Liver (tissue), 3 donors: Measurements from ENCODE around the gene OR52N5.

Experiments used
- ATF3 ChIP-seq: IDR thresholded peaks from 2 replicates; pipeline ENCODE4 v1.6.1; 2016; ENCODE audit warnings: antibody characterized with exemption
- CTCF ChIP-seq: fragments of 150-350 bp; IDR thresholded peaks from 2 replicates; pipeline ENCODE4 v1.5.1; 2017; ENCODE audit warnings: improper control_type of control experiment, low read depth, low read length; ENCODE audit not compliant: missing input control
- FOXA1 ChIP-seq: IDR thresholded peaks from 2 replicates; pipeline ENCODE4 v1.6.1; 2016; ENCODE audit warnings: antibody characterized with exemption
- GABPA ChIP-seq, 2 donors: IDR thresholded peaks in 1 of 2; conservative IDR thresholded peaks in 1 of 2; 2 replicates each; pipeline ENCODE4 v1.6.1; 2016; ENCODE audit warnings: antibody characterized with exemption in 2 of 2, mild to moderate bottlenecking in 1 of 2, moderate library complexity in 1 of 2
- MAX ChIP-seq: IDR thresholded peaks from 2 replicates; pipeline ENCODE4 v1.6.1; 2016; ENCODE audit warnings: antibody characterized with exemption
- NR2F2 ChIP-seq: IDR thresholded peaks from 2 replicates; pipeline ENCODE4 v1.6.1; 2016; ENCODE audit warnings: antibody characterized with exemption
- RAD21 ChIP-seq, 2 donors: IDR thresholded peaks; 2 replicates each; pipeline ENCODE4 v1.6.1; 2016; ENCODE audit warnings: antibody characterized with exemption in 2 of 2, mild to moderate bottlenecking in 2 of 2
- RXRA ChIP-seq, 2 donors: IDR thresholded peaks; 2 replicates each; pipeline ENCODE4 v1.6.1; 2017 to 2018; ENCODE audit warnings: antibody characterized with exemption in 2 of 2, mild to moderate bottlenecking in 1 of 2
- SP1 ChIP-seq: IDR thresholded peaks from 2 replicates; pipeline ENCODE4 v1.6.1; 2018; ENCODE audit warnings: antibody characterized with exemption, mild to moderate bottlenecking
- donor health status: healthy.
- donor health status: healthy.

- TF ChIP-seq RAD21 (IDR thresholded peaks at IDR 0.05) (no peak), MAX (no peak), CTCF (no peak), SP1 (no peak), RXRA (IDR thresholded peaks at IDR 0.05) (no peak), NR2F2 (no peak), ATF3 (no peak), FOXA1 (no peak), GABPA (IDR thresholded peaks at IDR 0.05 in 1 of 2, conservative IDR thresholded peaks at IDR 0.05 in 1 of 2) (no peak)
These were observed 29.2 kb downstream of the OR52N5 start, which contains the start of gene OR52N4 for GRCh38 chr11:5753943-5754342.
